Gastroesophageal sphincter (tissue), 3 donors: ENCODE data around the gene MGST2.

Experiments used
- POLR2A ChIP-seq, 2 donors: fragments of 450-650 bp; IDR thresholded peaks; one replicate each; pipeline ENCODE4 v1.6.1; 2017; ENCODE audit warnings: antibody characterized with exemption in 2 of 2, mild to moderate bottlenecking in 2 of 2, moderate library complexity in 1 of 2
- POLR2AphosphoS5 ChIP-seq: sonication (generic); formaldehyde crosslinking; IDR thresholded peaks from one replicate; pipeline ENCODE4 v1.6.1; 2017; ENCODE audit warnings: antibody characterized with exemption
- TF ChIP-seq, protein P1 (sequence below), 4 experiments: fragments of 200-600 bp in 2 of 4; fragments of 450-650 bp in 2 of 4; sonication (generic) in 1 of 4; IDR thresholded peaks; one replicate each; pipeline ENCODE4 v1.5.1; 2017 to 2019; ENCODE audit warnings: antibody characterized with exemption in 4 of 4, mild to moderate bottlenecking in 2 of 4, moderate library complexity in 2 of 4

DNA sequence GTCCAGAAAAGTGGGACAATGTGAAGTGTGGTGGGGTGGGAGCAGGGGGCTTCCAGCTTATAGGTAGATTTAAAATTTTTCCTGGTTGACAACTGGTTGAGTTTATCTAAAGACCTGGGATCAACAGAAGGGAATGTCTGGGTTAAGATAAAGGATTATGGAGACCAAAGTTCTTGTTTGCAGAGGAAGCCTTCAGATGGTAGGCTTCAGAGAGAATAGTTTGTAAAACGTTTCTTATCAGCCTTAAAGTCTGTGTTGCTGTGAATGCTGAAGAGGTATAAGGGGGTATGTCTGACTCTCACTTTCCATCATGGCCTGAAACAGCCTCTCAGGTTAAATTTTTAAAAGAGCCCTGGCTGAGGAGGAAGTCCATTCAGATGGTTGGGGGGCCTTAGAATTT, 20.5 kb downstream of the MGST2 start:
- TF ChIP-seq, protein P1, sequence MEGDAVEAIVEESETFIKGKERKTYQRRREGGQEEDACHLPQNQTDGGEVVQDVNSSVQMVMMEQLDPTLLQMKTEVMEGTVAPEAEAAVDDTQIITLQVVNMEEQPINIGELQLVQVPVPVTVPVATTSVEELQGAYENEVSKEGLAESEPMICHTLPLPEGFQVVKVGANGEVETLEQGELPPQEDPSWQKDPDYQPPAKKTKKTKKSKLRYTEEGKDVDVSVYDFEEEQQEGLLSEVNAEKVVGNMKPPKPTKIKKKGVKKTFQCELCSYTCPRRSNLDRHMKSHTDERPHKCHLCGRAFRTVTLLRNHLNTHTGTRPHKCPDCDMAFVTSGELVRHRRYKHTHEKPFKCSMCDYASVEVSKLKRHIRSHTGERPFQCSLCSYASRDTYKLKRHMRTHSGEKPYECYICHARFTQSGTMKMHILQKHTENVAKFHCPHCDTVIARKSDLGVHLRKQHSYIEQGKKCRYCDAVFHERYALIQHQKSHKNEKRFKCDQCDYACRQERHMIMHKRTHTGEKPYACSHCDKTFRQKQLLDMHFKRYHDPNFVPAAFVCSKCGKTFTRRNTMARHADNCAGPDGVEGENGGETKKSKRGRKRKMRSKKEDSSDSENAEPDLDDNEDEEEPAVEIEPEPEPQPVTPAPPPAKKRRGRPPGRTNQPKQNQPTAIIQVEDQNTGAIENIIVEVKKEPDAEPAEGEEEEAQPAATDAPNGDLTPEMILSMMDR (IDR thresholded peaks at IDR 0.05) = no peak
- no peak for TF ChIP-seq POLR2A (IDR thresholded peaks at IDR 0.05)
- TF ChIP-seq POLR2AphosphoS5 = no peak
